Esophagus (tissue), 2 donors: ENCODE measurements around the gene SOD3. TPM values are rescaled to one million over a fixed set of nuclear protein-coding genes. Genes with fewer than 3 reads are reported as not detected.
A peak's percentile ranks its signal among the peaks of the same experiment; 100 is the strongest.

Experiments
- H3K27ac ChIP-seq, 2 donors: one replicate each; pipeline ENCODE4 v1.5.1; 2013; ENCODE audit warnings: low read depth in 2 of 2, mild to moderate bottlenecking in 2 of 2, inconsistent platforms in 1 of 2, low read length in 1 of 2, moderate library complexity in 1 of 2
- H3K27me3 ChIP-seq, 2 donors: one replicate each; pipeline ENCODE4 v1.6.1; 2013; ENCODE audit warnings: low read length in 2 of 2, control low read depth in 1 of 2, mild to moderate bottlenecking in 1 of 2; ENCODE audit not compliant: insufficient read depth in 2 of 2, control insufficient read depth in 1 of 2
- H3K36me3 ChIP-seq, 2 donors: one replicate each; pipeline ENCODE4 v1.6.1; 2013; ENCODE audit warnings: low read length in 1 of 2; ENCODE audit not compliant: control insufficient read depth in 2 of 2, insufficient read depth in 2 of 2
- H3K4me1 ChIP-seq, 2 donors: one replicate each; pipeline ENCODE4 v1.6.1; 2013; ENCODE audit warnings: low read length in 1 of 2; ENCODE audit not compliant: control insufficient read depth in 2 of 2, insufficient read depth in 2 of 2
- H3K4me3 ChIP-seq, 2 donors: one replicate each; pipeline ENCODE4 v1.5.1; 2013; ENCODE audit warnings: low read length in 2 of 2, mild to moderate bottlenecking in 2 of 2, low read depth in 1 of 2, moderate library complexity in 1 of 2
- H3K9me3 ChIP-seq, 2 donors: one replicate each; pipeline ENCODE4 v1.6.1; 2013; ENCODE audit warnings: mild to moderate bottlenecking in 2 of 2, low read depth in 1 of 2, low read length in 1 of 2, moderate library complexity in 1 of 2; ENCODE audit not compliant: control insufficient read depth in 2 of 2, insufficient read depth in 1 of 2
- WGBS, 2 donors: extraction: QIAGEN DNeasy Blood & Tissue Kit; methylation state at CpG; one replicate each; pipeline ENCODE4 v1.1.7; 2013; 5-methylcytosine and 5-hydroxymethylcytosine counted together
- polyA plus RNA-seq, 2 donors: library from polyadenylated mRNA; stranded (reverse); fragments of 200-250 nt; gene quantifications; one replicate each; pipeline ENCODE4 v1.2.3, GENCODE V29; 2013
- donor health status: healthy with polysubstance abuse.
- donor health status: Bipolar disorder and iron deficiency.

The SOD3 gene
- polyA plus RNA-seq, 2 donors: 5.8 to 21.1 TPM

DNA sequence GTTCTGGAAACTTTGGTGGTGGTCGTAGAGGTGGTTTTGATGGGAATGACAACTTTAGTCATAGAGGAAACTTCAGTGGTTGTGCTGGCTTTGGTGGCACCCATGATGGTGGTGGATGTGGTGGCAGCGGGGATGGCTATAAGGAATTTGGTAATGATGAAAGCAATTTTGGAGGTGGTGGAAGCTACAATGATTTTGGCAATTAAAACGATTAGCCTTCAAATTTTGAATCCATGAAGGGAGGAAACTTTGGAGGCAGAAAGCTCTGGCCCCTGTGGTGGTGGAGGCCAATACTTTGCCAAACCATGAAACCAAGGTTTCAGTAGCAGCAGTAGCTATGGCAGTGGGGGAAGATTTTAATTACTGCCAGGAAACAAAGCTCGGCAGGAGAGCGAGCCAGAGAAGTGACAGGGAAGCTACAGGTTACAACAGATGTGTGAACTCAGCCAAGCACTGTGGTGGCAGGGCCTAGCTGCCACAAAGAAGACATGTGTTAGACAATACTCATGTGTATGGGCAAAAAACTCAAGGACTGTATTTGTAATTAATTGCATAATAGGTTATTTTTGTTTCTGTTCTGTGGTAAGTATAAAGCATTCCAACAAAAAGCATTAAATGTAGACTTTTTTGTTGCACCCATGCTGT, 23.2 kb upstream of the SOD3 start:
- Histone ChIP-seq H3K27ac (no peak overlapping the region), H3K27me3 (no peaks in the 10 kb centered on the region), H3K4me1 (peaks cover 2 to 3% of the 10 kb centered on the region in 2 donors), H3K36me3 (no peaks in the 10 kb centered on the region), H3K4me3 (no peak overlapping the region), H3K9me3 (no peaks in the 10 kb centered on the region)
- WGBS, 2 donors: 79 to 81% methylated on average over 5 of the region's 5 CpGs

DNA sequence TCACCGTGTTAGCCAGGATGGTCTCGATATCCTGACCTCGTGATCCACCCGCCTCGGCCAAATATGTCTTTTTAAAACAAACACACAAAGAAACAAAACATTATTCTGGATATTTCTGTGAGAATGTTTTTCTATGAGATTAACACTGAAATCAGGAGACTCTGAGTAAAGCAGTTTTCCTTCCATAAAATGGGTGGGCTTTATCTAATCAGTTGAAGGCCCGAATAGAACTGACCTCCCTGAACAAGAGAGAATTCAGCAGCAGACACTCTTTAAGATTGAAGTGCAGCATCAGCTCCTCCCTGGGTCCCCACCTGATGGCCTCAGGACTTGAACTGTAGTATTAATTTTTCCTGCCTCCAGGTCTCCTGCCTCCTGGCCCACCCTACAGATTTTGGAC, 22.4 kb upstream of the SOD3 start:
- no peak overlapping the region for H3K27ac ChIP-seq
- 94 to 97% methylated on average over 6 of the region's 6 CpGs for WGBS, 2 donors
- peaks cover 2 to 3% of the 10 kb centered on the region in 2 donors for H3K4me1 ChIP-seq
- no peaks in the 10 kb centered on the region for H3K9me3 ChIP-seq
- H3K4me3 ChIP-seq: no peak overlapping the region
- H3K36me3 ChIP-seq: no peaks in the 10 kb centered on the region
- no peaks in the 10 kb centered on the region for H3K27me3 ChIP-seq

DNA sequence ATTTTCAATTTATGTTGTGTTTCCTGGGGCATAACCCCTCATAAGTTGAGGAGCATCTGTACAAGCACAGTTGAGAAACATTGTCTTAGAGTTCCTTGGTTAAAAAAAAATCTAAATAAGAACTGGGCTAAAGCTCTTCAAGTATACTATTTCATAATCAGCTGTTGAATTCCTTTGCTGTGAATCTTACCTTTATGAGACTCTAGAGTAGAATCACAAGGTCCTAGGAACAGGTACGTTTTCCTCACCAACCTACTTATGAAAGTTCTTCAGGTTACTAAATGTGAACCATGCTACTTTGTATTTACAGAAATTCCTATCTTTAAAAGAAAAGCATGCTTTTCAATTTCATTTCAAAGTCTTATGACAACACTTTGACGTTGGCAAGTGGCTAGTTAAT, 20.9 kb upstream of the SOD3 start:
- Histone ChIP-seq H3K4me3 (no peak overlapping the region), H3K9me3 (no peaks in the 10 kb centered on the region), H3K27ac (no peak overlapping the region), H3K36me3 (no peaks in the 10 kb centered on the region), H3K4me1 (peaks cover 2 to 3% of the 10 kb centered on the region in 2 donors), H3K27me3 (no peaks in the 10 kb centered on the region)
- 28 to 37% methylated on average over 2 of the region's 2 CpGs for WGBS, 2 donors

DNA sequence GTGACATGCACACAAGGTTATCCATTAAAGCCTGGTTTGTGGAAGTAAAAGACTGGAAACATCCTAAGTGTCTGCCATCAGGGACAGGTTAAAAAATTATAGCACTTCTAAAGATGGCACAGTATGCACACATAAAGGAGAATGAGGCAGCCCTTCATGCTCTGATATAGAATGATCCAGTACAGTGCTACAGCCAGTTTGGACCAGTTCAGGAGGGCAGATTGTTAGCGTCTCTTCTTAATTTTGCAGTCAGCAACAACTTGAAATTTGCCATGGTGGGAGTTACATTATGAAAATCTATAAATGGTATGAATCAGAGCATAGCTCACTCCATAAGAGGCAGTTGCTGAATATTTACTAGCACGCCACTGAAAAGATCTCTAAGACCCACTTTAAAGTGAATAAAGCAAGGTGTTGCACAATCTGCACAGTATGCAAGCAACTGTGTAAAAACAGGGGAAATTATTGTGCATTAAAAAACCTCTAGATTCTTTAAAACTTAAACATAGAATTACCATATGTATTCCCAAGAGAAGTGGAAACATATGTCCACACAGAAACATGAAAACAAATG, 20.3 kb upstream of the SOD3 start:
- 60 to 93% methylated on average over 2 of the region's 2 CpGs for WGBS, 2 donors
- Histone ChIP-seq H3K27ac (no peak overlapping the region), H3K27me3 (no peaks in the 10 kb centered on the region), H3K4me1 (peaks cover 2 to 3% of the 10 kb centered on the region in 2 donors), H3K9me3 (no peaks in the 10 kb centered on the region), H3K36me3 (no peaks in the 10 kb centered on the region), H3K4me3 (no peak overlapping the region)

DNA sequence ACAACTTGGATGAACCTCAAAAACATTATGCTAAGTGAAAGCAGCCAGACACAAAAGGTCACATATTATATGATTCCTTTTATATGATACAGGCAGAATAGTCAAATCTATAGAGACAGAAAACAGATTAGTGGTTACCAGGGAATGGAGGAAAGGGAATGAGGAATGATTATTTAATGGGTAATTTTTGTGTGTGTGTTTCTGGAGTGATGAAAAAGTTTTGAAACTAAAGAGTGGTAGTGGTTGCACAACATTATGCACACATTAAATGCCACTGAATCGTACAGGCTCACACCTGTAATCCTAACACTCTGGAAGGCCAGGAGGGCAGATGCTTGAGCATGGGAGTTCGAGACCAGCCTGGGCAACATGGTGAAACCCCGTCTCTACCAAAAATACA, 19.6 kb upstream of the SOD3 start:
- H3K36me3 ChIP-seq: no peaks in the 10 kb centered on the region
- no peak overlapping the region for H3K4me3 ChIP-seq
- H3K9me3 ChIP-seq: no peaks in the 10 kb centered on the region
- no peaks in the 10 kb centered on the region for H3K27me3 ChIP-seq
- 82 to 85% methylated on average over 3 of the region's 3 CpGs for WGBS, 2 donors
- no peak overlapping the region for H3K27ac ChIP-seq
- H3K4me1 ChIP-seq: no peaks in the 10 kb centered on the region

DNA sequence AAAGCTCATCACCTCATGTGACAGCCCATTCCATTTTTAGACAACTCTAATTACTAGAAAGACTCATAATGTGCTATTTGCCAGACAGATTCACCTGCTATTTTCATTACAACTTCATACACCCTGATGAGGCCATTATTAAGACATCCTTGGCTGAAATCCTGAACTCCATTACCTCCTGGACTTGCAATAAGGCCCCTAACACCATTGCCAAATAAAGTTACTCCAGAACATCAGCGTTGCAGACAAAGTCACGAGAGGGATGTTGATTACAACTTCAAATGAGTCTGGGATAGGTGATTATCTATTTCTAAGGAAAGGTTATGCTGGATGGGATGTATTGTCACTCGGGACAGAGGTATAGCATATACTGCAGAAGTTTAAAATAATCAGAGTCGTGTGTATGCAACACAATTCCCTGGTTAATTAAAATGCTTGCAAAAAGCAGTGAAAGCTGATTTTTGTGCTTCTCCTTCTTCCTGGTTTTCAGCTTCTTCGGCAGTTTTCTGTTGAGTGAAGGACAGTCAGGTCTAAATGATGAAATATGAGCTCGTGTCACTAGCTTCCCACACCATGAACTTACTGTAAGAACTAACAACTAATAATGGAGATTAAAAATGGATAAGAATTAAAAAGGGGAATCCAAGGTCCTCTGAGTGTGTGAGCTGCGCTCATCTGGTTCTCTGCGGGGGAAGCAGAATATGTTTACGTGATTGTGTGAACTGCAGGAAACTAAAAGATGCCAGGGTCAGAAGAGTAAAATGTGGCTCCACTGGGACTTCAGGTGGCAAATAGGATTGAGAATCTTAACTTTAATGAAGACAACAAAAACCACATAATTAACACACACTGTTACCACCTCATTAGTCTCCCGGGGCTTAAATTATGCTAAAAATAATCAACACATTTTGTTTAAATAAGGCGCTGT, 17.6 kb upstream of the SOD3 start:
- Histone ChIP-seq H3K27ac (no peak overlapping the region), H3K4me1 (no peaks in the 10 kb centered on the region), H3K27me3 (no peaks in the 10 kb centered on the region), H3K9me3 (no peaks in the 10 kb centered on the region), H3K36me3 (no peaks in the 10 kb centered on the region), H3K4me3 (no peak overlapping the region)
- 68 to 72% methylated on average over 11 of the region's 11 CpGs for WGBS, 2 donors

DNA sequence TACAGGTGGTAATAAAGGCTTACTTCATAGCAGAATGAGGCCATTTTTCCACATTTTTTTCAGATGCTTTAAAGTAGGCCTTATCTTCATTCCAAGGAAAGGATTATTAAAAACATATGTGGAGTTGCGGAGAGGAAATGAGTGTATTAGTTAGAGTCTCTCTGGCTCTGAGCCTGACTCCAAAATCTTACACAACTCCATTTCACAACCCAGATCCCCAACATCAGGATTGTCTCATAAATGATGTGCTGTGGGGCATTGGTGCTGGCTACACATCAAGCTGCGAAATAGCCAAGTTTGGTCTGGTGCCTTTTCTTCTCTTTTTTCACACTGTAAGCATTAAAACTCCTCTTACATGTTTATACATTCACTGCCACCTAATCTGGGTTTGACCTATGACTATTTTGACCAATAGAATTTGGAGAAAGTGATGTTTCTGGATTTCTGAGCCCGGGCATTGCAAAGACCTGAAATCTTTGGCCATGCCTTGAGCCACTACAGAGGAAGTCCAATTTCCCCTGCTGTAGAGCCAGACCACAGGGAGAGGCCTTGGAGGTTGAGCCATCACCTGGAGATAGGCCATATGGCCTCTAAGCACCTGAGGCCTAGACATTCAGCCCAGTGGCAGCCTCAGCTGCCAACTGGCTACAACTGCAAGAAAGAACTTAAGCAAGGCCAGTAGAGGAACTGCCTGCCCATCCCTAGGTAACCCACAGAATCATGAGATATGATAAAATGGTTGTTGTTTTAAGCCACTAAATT, 16.7 kb upstream of the SOD3 start:
- Histone ChIP-seq H3K4me3 (no peak overlapping the region), H3K36me3 (no peaks in the 10 kb centered on the region), H3K4me1 (no peaks in the 10 kb centered on the region), H3K9me3 (no peaks in the 10 kb centered on the region), H3K27me3 (no peaks in the 10 kb centered on the region), H3K27ac (peak overlapping the region in 1 of 2 donors; percentile 27)
- 39 to 48% methylated on average over 3 of the region's 3 CpGs for WGBS, 2 donors

DNA sequence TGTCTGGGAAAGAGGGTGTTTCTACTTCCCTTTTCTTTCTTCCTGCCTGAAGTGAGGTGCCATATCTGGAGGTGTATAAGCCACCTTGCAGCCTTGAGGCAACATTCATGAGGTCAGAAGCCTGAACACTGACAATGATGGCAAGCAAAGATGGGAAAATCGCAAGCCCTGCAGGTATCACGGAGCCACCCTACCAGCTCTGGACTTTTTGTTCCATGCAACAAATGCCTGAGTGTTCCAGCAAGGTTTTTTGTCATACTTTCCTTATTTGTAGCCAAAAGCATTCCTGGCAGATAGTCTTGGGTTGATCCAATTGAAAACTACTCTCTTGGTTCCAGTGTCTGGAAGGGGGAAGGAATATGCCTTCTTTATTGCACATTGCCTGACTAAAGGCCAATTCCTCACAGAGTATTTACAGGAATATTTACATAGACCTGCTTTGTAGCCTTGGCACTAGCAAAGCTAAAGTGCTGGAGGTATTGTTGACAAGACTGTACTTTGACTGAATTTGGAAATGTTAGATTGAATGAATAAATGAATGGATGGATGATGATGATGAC, 14.4 kb upstream of the SOD3 start:
- Histone ChIP-seq H3K9me3 (no peaks in the 10 kb centered on the region), H3K36me3 (no peaks in the 10 kb centered on the region), H3K4me3 (no peak overlapping the region), H3K27ac (no peak overlapping the region), H3K27me3 (no peaks in the 10 kb centered on the region), H3K4me1 (no peaks in the 10 kb centered on the region)
- WGBS, 2 donors: 47 to 65% methylated on average over 2 of the region's 2 CpGs
